Activated effector memory CD4-positive, alpha-beta T cell treated with Interleukin-2 at 50 U/mL for 16 hours (primary cell): Measurements from ENCODE around the gene MATN4.

Experiments used
- DNase-seq: peaks from one replicate; pipeline ENCODE4 v3.0.0-alpha.2; 2020

MATN4 gene

GRCh38 chr20:45288860-45289259, 19.2 kb downstream of the MATN4 start:
- DNase-seq, result no peak

DNA sequence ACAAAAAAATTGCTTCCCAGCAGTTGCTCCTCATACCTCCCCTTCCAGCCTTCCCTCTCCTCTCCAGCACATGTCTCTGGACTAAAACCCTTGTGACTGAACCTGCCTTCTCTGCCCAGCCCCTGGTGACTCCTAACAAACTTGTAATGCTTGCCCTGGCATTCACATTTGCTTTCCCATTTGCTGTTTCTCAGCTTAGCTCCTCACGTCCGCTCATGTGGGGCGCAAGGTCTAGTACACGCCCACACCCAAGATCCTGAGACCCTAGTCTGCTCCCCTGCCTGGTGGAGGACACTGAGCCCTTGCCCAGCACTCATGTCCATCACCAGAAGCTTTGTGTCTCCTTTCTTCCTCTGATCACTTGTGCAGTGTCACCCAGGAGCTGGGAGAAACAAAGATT, 19.7 kb downstream of the MATN4 start:
- no peak for DNase-seq

- no peak for DNase-seq
Measured at GRCh38 chr20:45283551-45284057, 24.5 kb downstream of the MATN4 start.

DNA sequence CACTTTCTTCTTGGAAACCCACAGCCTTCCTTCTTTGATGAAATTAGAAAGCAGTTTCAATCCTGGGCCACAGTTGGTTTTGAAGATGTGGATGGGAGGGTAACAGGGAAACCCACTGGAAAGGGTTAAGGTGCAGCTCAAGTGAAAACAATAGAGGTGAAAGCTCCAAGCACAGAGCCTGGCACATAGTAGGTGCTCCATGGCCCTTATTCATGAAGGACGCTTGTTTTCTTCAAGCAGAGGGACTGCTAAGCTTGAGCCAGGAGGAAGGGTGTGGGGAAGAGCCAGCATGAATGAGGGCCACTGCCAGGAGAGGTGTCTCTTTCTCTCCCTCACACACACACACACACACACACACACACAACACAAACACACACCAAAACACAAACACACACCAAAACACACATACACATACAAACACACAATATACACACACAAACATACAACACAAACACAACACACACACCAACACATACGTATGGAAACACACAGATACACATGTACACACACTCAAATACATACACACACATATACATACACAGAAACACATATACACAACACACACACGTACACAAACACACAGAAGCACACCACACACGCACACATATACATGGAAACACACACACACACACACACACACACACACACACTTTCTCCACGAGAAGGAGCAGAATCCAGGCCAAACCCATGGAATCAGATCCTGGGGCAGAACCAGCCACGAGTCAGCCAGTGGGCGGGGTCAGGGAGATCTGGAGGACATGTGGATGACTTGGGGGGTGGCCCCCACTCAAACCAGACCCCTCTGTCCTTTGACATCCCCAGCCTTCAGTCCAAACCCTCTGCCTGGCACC, 25.2 kb downstream of the MATN4 start:
- DNase-seq, result no peak

- no peak for DNase-seq
Measured at GRCh38 chr20:45279992-45280391, 28.1 kb downstream of the MATN4 start.

DNA sequence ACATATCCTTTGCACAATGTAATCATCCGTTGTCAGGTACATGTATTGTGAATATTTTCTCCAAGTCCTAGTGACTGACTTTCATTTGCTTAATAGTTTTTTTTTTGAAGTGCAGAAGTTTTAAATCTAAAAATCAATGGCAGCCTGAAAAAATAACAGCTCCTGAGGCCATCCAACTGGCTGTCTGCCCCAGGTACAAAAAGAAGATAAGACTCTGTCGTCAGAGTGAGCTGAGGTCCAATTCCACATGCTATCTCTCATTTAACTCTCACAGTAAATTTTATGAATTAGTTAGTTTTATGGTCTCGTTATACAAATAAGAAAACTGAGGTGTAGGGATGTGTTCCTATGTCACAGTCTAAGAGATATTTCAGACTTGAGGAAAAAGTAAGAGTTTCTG, 32.8 kb downstream of the MATN4 start:
- DNase-seq, result no peak

DNA sequence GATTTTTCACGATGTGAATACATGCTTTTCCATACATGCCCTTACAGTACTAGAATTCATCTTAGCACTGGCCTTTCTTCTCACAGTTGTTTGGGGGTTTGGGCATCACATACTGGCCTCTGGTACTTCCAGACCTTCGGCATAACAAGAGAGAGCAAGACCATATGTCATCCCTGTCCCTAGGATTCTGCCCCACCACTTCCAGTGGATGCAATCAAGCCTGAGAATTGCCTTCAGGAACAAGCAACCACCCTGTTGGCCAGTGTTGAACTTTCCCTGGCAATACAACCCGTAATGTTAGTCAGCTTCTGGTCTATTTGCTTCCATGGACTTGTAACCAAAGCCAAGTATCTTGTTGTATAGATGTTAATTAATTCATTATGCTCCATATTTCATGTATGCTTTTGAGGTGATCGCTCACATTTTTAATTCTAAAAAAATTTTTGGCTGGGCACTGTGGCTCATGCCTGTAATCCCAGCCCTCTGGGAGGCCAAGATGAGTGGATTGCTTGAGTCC, 38.3 kb downstream of the MATN4 start:
- no peak for DNase-seq

DNA sequence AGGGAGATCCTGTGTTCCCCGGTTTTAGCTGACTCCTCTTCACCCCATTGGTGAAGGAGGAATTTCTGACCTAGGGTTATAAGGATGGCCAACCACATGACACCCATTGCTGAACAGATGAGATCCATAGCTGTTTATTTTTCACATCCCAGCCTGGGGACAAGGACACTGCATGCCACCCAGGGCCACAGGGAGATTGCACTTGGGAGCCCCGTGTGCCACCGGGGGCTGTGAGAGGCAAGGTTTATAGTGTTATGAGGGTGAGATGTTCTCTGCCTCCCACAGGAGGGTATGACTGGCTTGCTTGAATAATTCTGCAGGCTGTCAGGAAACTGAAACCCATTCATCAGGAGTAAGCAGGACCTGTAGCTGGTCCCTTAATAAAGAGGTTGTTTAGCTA, 39.0 kb downstream of the MATN4 start:
- DNase-seq, result no peak

DNA sequence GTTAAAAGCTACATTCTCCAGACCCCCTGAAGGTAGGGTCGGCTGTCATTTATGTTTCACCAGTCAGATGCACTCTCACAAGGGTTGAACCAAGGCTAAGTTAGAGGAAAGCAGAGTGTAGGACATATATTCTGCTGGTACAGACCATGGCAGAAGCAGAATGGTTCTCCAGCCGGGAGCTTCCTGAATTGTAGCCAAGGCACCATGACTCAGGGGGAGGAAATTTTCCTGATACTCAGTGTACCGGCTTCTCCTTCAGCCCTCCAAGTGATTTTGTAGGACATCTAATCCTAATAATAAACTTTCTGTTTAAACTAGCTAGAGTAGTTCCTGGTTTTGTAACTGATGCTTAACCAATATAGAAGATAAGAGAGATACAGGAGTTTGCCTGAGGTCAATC, 39.6 kb downstream of the MATN4 start:
- DNase-seq, result no peak

DNA sequence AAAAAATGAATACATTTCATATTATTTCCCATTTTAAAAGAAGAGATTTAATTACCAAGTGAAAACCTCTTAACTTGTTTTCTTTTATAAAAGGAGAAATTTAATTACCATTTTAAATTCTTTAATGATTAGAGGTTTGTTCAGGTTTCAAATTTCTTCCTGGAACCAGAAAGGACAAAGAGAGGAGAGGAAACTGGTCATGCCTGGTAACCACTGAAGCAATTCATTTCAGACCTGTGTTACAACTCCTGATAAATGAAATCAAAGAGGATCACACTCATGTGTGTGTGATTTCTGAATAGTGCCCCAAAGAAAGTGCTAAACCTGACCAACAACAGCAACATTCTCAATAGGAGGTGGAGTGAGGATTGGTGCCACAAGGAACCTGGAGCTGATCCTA, 41.1 kb downstream of the MATN4 start:
- DNase-seq, result no peak

- DNase-seq, result no peak
Measured at GRCh38 chr20:45263556-45264266, 44.4 kb downstream of the MATN4 start.

- DNase-seq, result no peak
Measured at GRCh38 chr20:45258664-45259063, 49.4 kb downstream of the MATN4 start.

DNA sequence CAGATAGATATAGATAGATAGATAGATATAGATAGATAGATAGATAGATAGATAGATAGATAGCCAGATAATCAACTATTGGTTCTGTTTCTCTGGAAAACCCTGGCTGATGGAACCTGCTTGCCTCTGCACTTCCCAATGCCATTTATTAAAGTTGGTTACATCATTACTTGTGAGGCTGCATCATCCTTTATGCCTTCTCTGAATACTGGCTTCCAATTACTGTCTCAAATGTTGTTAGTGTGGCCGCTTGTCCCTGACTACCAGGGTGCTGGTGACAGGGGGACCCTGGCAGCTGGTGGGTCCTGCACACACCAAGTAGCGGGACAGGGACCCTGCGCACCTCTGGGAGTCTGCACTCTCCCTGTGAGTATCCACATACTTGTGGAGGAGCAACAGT, 49.8 kb downstream of the MATN4 start:
- no peak for DNase-seq

DNA sequence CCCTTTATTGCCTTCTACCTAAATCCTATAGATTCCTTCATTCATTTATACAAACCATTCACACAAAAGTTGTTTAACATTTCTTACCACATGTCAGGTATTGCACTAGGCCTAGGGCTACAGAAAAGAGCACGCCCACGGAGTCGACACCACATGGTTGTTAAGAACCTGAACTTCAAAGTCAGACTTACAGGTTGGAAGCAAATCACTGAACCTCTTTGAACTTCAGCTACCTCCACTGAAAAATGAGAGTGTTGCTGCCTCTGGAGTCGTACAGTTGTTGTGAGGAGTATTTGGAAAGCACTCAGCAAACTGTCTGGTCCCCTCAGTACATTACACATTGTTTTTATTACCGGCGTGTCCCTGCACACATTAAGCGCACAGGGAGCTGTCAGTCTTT, 50.4 kb downstream of the MATN4 start:
- DNase-seq, result no peak

DNA sequence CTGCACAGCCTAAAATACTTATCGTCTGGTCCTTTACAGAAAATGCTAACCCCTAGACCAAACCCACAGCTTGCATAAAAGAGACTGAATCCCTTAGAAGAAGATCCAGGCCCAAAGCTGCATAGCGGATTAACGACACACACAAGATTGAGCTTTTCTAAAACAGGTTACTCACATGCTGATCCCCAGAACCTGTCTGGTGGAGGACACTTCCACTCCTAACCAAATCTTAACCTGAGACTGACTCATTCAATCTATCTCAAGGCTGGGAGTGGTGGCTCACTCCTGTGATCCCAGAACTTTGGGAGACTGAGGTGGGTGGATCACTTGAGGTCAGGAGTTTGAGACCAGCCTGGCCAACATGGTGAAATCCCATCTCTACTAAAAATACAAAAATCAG, 50.9 kb downstream of the MATN4 start:
- DNase-seq, result no peak

DNA sequence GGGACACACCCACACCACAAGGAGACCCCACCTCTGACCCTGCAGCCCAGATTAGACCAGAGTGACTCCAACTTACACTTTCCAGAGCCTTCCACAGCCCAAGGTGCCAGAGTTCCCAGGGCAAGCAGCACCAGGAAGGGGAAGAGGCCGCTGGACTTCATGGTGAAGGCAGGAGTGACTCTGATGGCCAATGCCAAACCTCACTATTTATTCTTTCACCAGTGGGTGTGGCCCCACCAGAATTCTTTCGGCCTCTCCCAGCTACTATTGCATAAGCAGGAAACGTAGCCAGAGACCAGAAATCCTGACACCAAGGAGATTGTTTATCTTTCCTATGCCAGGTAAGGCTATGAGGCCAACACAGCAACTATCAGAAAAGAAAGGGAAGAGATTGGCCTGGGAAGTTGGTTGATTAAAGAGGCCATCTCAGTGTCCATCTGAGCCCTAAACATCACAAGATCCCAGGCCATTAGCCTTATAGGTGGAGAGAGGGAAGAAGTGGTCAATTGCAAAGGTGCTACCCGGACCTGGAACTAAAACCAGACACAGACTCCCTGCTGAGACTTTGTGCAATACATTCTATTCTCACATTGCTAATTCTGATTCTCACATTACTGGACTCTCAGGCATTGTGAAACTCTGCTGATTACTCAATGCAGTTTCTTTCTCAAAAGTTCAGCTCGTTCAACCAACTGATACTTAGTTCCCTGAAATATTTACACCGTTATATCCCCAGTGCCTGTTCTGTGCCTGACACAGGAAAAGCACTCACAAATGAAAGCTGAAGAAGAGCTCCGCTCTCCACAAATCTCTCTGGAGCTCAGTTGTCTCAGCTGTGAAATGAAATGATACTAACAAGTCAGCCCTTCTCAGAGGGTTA, 53.5 kb downstream of the MATN4 start, which contains the start of gene SLPI:
SLPI (minus strand) TSS at position 182 of the 880 bp plus-strand sequence; CDS start at position 161, 21 bp downstream.
- DNase-seq, result no peak

DNA sequence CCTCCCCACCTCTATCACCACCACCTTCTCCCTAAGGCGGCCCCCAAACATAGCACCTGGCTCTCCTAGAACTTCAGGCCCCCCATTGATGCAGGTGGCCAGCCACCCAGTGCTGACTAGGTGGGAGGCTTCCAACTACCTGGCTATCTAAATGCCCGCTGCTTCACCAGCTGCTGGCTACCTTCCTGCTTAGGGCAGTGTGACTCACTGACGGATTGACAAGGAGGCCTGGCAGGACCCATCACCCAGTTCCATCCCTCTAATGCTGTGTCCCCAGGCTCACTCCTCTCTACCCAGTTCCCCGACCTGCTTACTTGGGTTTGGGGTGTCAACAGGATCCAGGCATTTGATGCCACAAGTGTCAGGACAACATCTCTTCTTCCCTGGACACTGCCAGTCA, 54.8 kb downstream of the MATN4 start:
- no peak for DNase-seq

- no peak for DNase-seq
Measured at GRCh38 chr20:45251884-45252560, 56.1 kb downstream of the MATN4 start.

DNA sequence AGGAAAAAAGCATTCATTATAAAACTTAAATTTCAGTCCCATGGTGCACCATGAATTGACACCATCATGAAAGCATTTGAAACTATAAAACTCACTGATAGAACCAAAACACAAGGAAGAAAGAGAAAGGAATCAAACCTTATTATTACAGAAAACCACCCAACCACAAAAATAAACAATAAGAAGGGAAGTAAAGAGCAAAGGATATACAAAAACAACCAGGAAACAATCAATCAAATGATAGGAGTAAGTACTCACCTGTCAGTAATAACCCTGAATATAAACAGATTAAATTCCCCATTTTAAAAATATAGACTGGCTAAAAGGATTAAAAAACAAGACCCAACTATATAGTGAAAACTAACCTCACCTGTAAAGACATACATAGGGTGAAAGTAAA, 59.5 kb downstream of the MATN4 start:
- no peak for DNase-seq

GRCh38 chr20:45247865-45248264, 60.2 kb downstream of the MATN4 start:
- DNase-seq, result no peak

DNA sequence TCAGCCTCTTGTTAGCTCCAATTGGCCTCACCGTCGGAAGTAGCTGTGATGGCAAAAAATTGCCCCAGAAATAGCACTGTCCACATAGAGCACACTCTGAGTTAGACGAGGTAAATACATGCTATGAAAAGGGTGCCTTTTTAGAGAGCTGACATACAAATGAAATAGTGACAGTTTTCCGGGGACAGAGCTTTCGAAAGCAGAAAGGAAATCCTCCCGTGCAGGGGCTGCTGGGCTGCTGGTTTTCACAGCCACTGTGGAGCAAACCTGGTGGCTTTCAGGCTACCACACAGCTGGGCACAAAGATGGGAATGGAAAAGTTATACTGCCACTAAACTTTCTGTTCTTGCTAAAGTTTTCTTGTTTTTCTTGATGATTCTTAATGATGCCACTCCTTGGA, 62.0 kb downstream of the MATN4 start:
- no peak for DNase-seq
